22Rv1 (cell line): ENCODE measurements around the gene TNC.

Experiments used
- CTCF ChIP-seq: fragments of 450-650 bp; IDR thresholded peaks from 2 replicates; pipeline ENCODE4 v1.5.1; 2017; ENCODE audit warnings: mild to moderate bottlenecking
- ZFX ChIP-seq: fragments of 450-650 bp; IDR thresholded peaks from 2 replicates; pipeline ENCODE4 v1.6.1; 2017; ENCODE audit warnings: antibody characterized with exemption, borderline replicate concordance

DNA sequence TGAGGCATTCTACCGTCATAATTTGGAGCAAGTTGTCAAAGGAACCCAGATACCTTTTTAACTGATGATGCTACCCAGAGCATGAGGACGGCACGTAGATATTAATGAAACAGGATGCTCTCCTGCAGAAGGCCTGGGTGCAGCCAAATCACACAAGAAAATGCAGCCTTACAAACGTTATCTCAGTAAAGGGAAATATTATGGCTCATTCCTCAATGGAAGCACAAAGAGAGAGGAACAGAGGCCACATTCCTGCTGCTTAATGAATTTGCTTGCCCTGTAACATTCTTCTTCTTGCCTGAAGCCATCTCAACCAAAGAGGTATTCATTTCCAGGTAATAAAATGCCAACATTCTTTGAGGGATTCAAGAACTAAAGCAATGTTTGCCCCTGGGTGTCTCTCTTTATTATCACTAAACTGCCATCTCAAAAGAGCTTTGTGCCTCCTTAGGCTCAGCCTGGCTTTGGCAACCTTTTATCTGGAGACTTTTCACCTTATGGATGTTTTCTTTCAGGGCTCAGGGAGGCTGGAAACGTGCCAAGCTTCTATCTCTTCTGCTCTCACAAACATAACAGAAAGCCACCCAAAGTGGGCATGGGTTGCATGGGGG is 92.9 kb downstream of the TNC start:
- TF ChIP-seq CTCF (no peak), ZFX (no peak)
